Esophagus muscularis mucosa (tissue), 3 donors: ENCODE results near the gene METAP1D.

Source experiments
- POLR2A ChIP-seq: fragments of 450-650 bp; IDR thresholded peaks from one replicate; pipeline ENCODE4 v1.6.1; 2017; ENCODE audit warnings: antibody characterized with exemption, moderate library complexity, mild to moderate bottlenecking, low read depth
- TF ChIP-seq, protein P1 (sequence below), 3 experiments: fragments of 200-600 bp in 2 of 3; fragments of 450-650 bp in 1 of 3; sonication (generic) in 2 of 3; IDR thresholded peaks; one replicate each; pipeline ENCODE4 v1.5.1; 2017 to 2019; ENCODE audit warnings: antibody characterized with exemption in 3 of 3, mild to moderate bottlenecking in 2 of 3, moderate library complexity in 1 of 3

DNA sequence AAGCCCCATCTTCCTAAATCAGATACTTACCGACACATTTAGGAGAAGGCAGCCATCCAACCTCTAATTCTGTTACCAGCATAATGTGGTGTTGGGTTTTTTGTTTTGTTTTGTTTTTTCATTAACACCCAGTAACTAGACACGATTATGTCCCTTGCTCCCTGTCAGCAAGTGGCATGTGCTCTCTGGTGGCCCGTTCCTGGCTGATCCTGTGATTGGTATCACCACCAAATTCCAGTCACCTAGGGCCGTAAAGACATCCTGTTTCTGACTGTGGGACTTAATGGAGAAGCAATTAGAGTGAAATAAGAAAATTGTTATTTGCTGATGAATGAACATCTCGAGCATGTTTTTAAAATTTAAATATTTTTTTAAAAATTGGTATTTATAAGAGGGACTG, 79.7 kb downstream of the METAP1D start:
- TF ChIP-seq, protein P1, sequence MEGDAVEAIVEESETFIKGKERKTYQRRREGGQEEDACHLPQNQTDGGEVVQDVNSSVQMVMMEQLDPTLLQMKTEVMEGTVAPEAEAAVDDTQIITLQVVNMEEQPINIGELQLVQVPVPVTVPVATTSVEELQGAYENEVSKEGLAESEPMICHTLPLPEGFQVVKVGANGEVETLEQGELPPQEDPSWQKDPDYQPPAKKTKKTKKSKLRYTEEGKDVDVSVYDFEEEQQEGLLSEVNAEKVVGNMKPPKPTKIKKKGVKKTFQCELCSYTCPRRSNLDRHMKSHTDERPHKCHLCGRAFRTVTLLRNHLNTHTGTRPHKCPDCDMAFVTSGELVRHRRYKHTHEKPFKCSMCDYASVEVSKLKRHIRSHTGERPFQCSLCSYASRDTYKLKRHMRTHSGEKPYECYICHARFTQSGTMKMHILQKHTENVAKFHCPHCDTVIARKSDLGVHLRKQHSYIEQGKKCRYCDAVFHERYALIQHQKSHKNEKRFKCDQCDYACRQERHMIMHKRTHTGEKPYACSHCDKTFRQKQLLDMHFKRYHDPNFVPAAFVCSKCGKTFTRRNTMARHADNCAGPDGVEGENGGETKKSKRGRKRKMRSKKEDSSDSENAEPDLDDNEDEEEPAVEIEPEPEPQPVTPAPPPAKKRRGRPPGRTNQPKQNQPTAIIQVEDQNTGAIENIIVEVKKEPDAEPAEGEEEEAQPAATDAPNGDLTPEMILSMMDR (IDR thresholded peaks at IDR 0.05) = no peak
- TF ChIP-seq POLR2A = no peak
